HUDEP-2 (cell line): ENCODE data around the gene BCL2.
"Not testable (repeated sequence)": the region's sequence is repeated elsewhere in the genome, so short reads cannot be mapped to it uniquely, and the experiment has no call there.

Experiments
- DNase-seq, 76 experiments: peaks; one replicate each; lab custom pipeline; 2025; ENCODE audit not compliant: unreplicated experiment in 76 of 76; lab: John Stamatoyannopoulos, UW

The BCL2 gene

GRCh38 chr18:63237881-63238692, 81.5 kb downstream of the BCL2 start:
- DNase-seq: no peak

- no peak for DNase-seq
These were observed 82.4 kb downstream of the BCL2 start for GRCh38 chr18:63236921-63237846.

GRCh38 chr18:63236406-63236805, 83.2 kb downstream of the BCL2 start:
- DNase-seq: no peak

GRCh38 chr18:63235920-63236319, 83.6 kb downstream of the BCL2 start:
- not testable (repeated sequence) for DNase-seq

GRCh38 chr18:63234841-63235240, 84.7 kb downstream of the BCL2 start:
- no peak for DNase-seq

GRCh38 chr18:63234432-63234831, 85.1 kb downstream of the BCL2 start:
- DNase-seq: no peak

GRCh38 chr18:63233334-63233733, 86.2 kb downstream of the BCL2 start:
- no peak for DNase-seq

GRCh38 chr18:63232826-63233225, 86.7 kb downstream of the BCL2 start:
- no peak for DNase-seq

- no peak for DNase-seq
These were observed 89.6 kb downstream of the BCL2 start for GRCh38 chr18:63229971-63230370.

- DNase-seq: no peak
These were observed 94.1 kb downstream of the BCL2 start for GRCh38 chr18:63225434-63225833.

GRCh38 chr18:63224630-63225029, 94.9 kb downstream of the BCL2 start:
- DNase-seq: no peak

GRCh38 chr18:63223837-63224236, 95.7 kb downstream of the BCL2 start:
- DNase-seq: no peak

- no peak for DNase-seq
These were observed 98.7 kb downstream of the BCL2 start for GRCh38 chr18:63220903-63221302.

- DNase-seq: no peak
These were observed 101.1 kb downstream of the BCL2 start for GRCh38 chr18:63218472-63218871.

GRCh38 chr18:63216516-63217311, 102.9 kb downstream of the BCL2 start:
- DNase-seq: no peak

- no peak for DNase-seq
These were observed 105.5 kb downstream of the BCL2 start for GRCh38 chr18:63213936-63214671.

- DNase-seq: peak in 5 of 76 experiments; percentile 16 to 31 (median 25)
These were observed 106.2 kb downstream of the BCL2 start for GRCh38 chr18:63213331-63213900.

- peak in 11 of 76 experiments; percentile 3 to 56 (median 25) for DNase-seq
These were observed 109.0 kb downstream of the BCL2 start for GRCh38 chr18:63210521-63210920.

- DNase-seq: no peak
These were observed 110.9 kb downstream of the BCL2 start for GRCh38 chr18:63208676-63209075.

- no peak for DNase-seq
These were observed 111.7 kb downstream of the BCL2 start for GRCh38 chr18:63207835-63208234.
